Spleen (tissue), 11 donors: ENCODE data around the gene ARHGAP24. TPM values are rescaled to one million over a fixed set of nuclear protein-coding genes. Genes with fewer than 3 reads are reported as not detected.

Experiments
- DNase-seq: peaks from one replicate; pipeline ENCODE4 v3.0.0-alpha.2; 2020
- H3K27ac ChIP-seq, 8 donors: fragments of 200-600 bp; sonication (generic) in 7 of 8; 1 replicate in 4 of 8; 2 replicates in 4 of 8; pipeline versions ENCODE4 v1.5.0 to v1.8.0; 2016 to 2021; ENCODE audit warnings: inconsistent platforms in 4 of 8, mild to moderate bottlenecking in 4 of 8, moderate library complexity in 1 of 8
- H3K27me3 ChIP-seq, 7 donors: fragments of 200-600 bp; sonication (generic) in 6 of 7; replicated peaks in 1 of 7; 1 replicate in 4 of 7; 2 replicates in 3 of 7; pipeline versions ENCODE4 v1.5.0 to v1.8.0; 2016 to 2021; ENCODE audit warnings: inconsistent platforms in 3 of 7, mild to moderate bottlenecking in 1 of 7
- H3K36me3 ChIP-seq, 6 donors: fragments of 200-600 bp; sonication (generic) in 5 of 6; 1 replicate in 4 of 6; 2 replicates in 2 of 6; pipeline versions ENCODE4 v1.5.0 to v1.8.0; 2016 to 2021; ENCODE audit warnings: inconsistent platforms in 2 of 6
- H3K4me1 ChIP-seq, 6 donors: fragments of 200-600 bp; sonication (generic) in 5 of 6; 1 replicate in 3 of 6; 2 replicates in 3 of 6; pipeline versions ENCODE4 v1.5.0 to v1.8.0; 2016 to 2021; ENCODE audit warnings: inconsistent platforms in 3 of 6
- H3K4me3 ChIP-seq, 8 donors: fragments of 200-600 bp; sonication (generic) in 7 of 8; 1 replicate in 4 of 8; 2 replicates in 4 of 8; pipeline versions ENCODE4 v1.5.0 to v1.8.0; 2016 to 2021; ENCODE audit warnings: inconsistent platforms in 4 of 8, mild to moderate bottlenecking in 4 of 8, moderate library complexity in 2 of 8
- H3K9me3 ChIP-seq, 8 donors: fragments of 200-600 bp; sonication (generic) in 7 of 8; 1 replicate in 4 of 8; 2 replicates in 4 of 8; pipeline versions ENCODE4 v1.5.0 to v1.8.0; 2016 to 2021; ENCODE audit warnings: inconsistent platforms in 4 of 8
- CTCF ChIP-seq, 11 experiments: fragments of 200-600 bp in 7 of 11; fragments of 450-650 bp in 4 of 11; sonication (generic) in 4 of 11; IDR thresholded peaks in 8 of 11; conservative IDR thresholded peaks in 3 of 11; 1 replicate in 7 of 11; 2 replicates in 4 of 11; pipeline versions ENCODE4 v1.4.0 to v1.8.0; 2016 to 2021; ENCODE audit warnings: antibody characterized with exemption in 11 of 11, inconsistent platforms in 4 of 11, mild to moderate bottlenecking in 1 of 11
- POLR2A ChIP-seq, 3 donors: fragments of 450-650 bp; IDR thresholded peaks; one replicate each; pipeline ENCODE4 v1.5.1; 2017; ENCODE audit warnings: antibody characterized with exemption in 3 of 3, mild to moderate bottlenecking in 1 of 3
- POLR2AphosphoS5 ChIP-seq, 3 donors: sonication (generic); formaldehyde crosslinking; IDR thresholded peaks; one replicate each; pipeline ENCODE4 v1.5.1; 2017; ENCODE audit warnings: antibody characterized with exemption in 3 of 3
- WGBS, 5 donors: extraction: QIAGEN DNeasy Blood & Tissue Kit in 3 of 5; methylation state at CpG; one replicate each; pipeline versions ENCODE4 v1.1.5 to v1.1.7; 2013 to 2018; 5-methylcytosine and 5-hydroxymethylcytosine counted together
- intact Hi-C: fragments of 100-400 bp; cut with DNase I; formaldehyde crosslinking; loops from one replicate; pipeline ENCODE4 v1.15.0; 2023; ENCODE audit warnings: low total_unique reads
- polyA plus RNA-seq, 3 donors: library from polyadenylated mRNA; stranded (reverse); fragments of 200-250 nt; gene quantifications; one replicate each; pipeline ENCODE4 v1.2.1, GENCODE V29; 2013
- total RNA-seq, 7 donors: library from RNA; depleted of rRNA in 3 of 7; stranded (reverse); fragments of >200 nt in 3 of 7; fragmentation: NEBNext Ultra II Directional in 4 of 7; extraction: Animal tissue kit (Norgen Biotek cat#: 25700) in 4 of 7; gene quantifications; one replicate each; pipeline versions ENCODE4 v1.1.0 to v1.2.1, GENCODE V29; 2016 to 2021
- donor health status: healthy with polysubstance abuse.
- donor health status: DM: no; HTN: no; CAD: no; lungs with moderate emphysema.
- donor health status: DM: no; HTN: no; CAD: no.
- donor health status: Bipolar disorder and iron deficiency.
- donor health status: healthy.
- donor health status: DM: no; HTN: no; CAD: no.
- donor health status: DM: yes; HTN: yes; CAD: no.

Gene ARHGAP24
- total and polyA plus RNA-seq, 10 donors = 23.1 to 199 (median 130) TPM

GRCh38 chr4:85905761-85906160, 430.8 kb downstream of the ARHGAP24 start:
- no peak for DNase-seq
- Histone ChIP-seq H3K27me3 (no peaks in the 10 kb centered on the region), H3K36me3 (peaks cover 0 to 5% (median 0%) of the 10 kb centered on the region in 6 donors), H3K4me3 (no peak overlapping the region), H3K9me3 (no peaks in the 10 kb centered on the region), H3K27ac (no peak overlapping the region), H3K4me1 (no peaks in the 10 kb centered on the region)
- intact Hi-C loops = no loop called here
- 71 to 80% (median 74%) methylated on average over 2 of the region's 2 CpGs for WGBS, 5 donors
- TF ChIP-seq POLR2AphosphoS5 (IDR thresholded peaks at IDR 0.05) (no peak), POLR2A (IDR thresholded peaks at IDR 0.05) (no peak), CTCF (IDR thresholded peaks at IDR 0.05 in 8 of 11, conservative IDR thresholded peaks at IDR 0.05 in 3 of 11) (no peak)

GRCh38 chr4:85907001-85907400, 432.1 kb downstream of the ARHGAP24 start:
- Histone ChIP-seq H3K9me3 (no peaks in the 10 kb centered on the region), H3K4me3 (no peak overlapping the region), H3K27ac (no peak overlapping the region), H3K36me3 (peaks cover 0 to 5% (median 0%) of the 10 kb centered on the region in 6 donors), H3K4me1 (no peaks in the 10 kb centered on the region), H3K27me3 (no peaks in the 10 kb centered on the region)
- WGBS, 5 donors = 94 to 96% (median 94%) methylated on average over 2 of the region's 2 CpGs
- DNase-seq = no peak
- intact Hi-C loops = no loop called here
- TF ChIP-seq CTCF (IDR thresholded peaks at IDR 0.05 in 8 of 11, conservative IDR thresholded peaks at IDR 0.05 in 3 of 11) = no peak
- no peak for TF ChIP-seq POLR2AphosphoS5 (IDR thresholded peaks at IDR 0.05)

GRCh38 chr4:85909851-85910250, 434.9 kb downstream of the ARHGAP24 start:
- no peak for DNase-seq
- no peaks in the 10 kb centered on the region for H3K27me3 ChIP-seq
- H3K9me3 ChIP-seq = no peaks in the 10 kb centered on the region
- H3K27ac ChIP-seq = no peak overlapping the region
- no peak overlapping the region for H3K4me3 ChIP-seq
- H3K4me1 ChIP-seq = no peaks in the 10 kb centered on the region
- 86 to 94% (median 89%) methylated on average over 9 to 10 of the region's 10 CpGs for WGBS, 5 donors
- TF ChIP-seq POLR2AphosphoS5 (IDR thresholded peaks at IDR 0.05) (peak in 1 of 3 donors; percentile 47), CTCF (IDR thresholded peaks at IDR 0.05 in 8 of 11, conservative IDR thresholded peaks at IDR 0.05 in 3 of 11) (no peak)
- intact Hi-C loops = no loop called here
- H3K36me3 ChIP-seq = peaks cover 0 to 5% (median 0%) of the 10 kb centered on the region in 6 donors

GRCh38 chr4:85910985-85911384, 436.0 kb downstream of the ARHGAP24 start:
- H3K27ac ChIP-seq = no peak overlapping the region
- no peak overlapping the region for H3K4me3 ChIP-seq
- H3K4me1 ChIP-seq = no peaks in the 10 kb centered on the region
- no peaks in the 10 kb centered on the region for H3K27me3 ChIP-seq
- TF ChIP-seq CTCF (IDR thresholded peaks at IDR 0.05 in 8 of 11, conservative IDR thresholded peaks at IDR 0.05 in 3 of 11) = no peak
- TF ChIP-seq POLR2A (IDR thresholded peaks at IDR 0.05) = no peak
- peak in 1 of 3 donors; percentile 26 for TF ChIP-seq POLR2AphosphoS5 (IDR thresholded peaks at IDR 0.05)
- peaks cover 0 to 9% (median 7%) of the 10 kb centered on the region in 8 donors for H3K9me3 ChIP-seq
- peaks cover 0 to 5% (median 0%) of the 10 kb centered on the region in 6 donors for H3K36me3 ChIP-seq
- DNase-seq = peak; percentile 66
- intact Hi-C loops = no loop called here
- 80 to 91% (median 83%) methylated on average over 7 of the region's 7 CpGs for WGBS, 5 donors
